ENCODE measurements around the gene LRRC19.

Gene LRRC19, protein sequence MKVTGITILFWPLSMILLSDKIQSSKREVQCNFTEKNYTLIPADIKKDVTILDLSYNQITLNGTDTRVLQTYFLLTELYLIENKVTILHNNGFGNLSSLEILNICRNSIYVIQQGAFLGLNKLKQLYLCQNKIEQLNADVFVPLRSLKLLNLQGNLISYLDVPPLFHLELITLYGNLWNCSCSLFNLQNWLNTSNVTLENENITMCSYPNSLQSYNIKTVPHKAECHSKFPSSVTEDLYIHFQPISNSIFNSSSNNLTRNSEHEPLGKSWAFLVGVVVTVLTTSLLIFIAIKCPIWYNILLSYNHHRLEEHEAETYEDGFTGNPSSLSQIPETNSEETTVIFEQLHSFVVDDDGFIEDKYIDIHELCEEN

DNA sequence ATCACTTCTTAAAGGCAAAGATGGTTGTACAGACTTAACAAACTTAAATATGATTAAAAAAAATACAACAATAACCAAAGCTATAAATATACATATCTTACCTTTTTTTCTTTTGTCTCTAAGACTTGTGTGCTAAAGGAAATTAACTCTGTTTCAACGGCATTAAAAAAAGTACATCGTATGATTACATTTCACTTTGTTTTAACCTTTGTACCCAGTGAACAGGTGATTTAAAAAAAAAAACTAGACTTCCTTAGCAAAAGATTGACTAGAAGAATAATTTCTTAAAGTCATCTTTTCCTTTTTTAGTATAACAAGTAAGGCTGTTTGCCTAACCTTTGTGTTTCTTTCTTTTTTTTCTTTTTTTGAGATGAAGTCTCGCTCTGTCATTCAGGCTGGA lies at the start of gene LRRC19:
TSS of gene LRRC19 (minus strand) at position 182 of the 400 bp plus-strand sequence. CDS start 5,978 bp downstream, outside the sequence.
- DNase-seq (ENCODE audit: low read depth): no peak

- DNase-seq (ENCODE audit: low read depth): no peak
These were observed 49.4 kb upstream of the LRRC19 start for GRCh38 chr9:27054841-27055240.

- DNase-seq (ENCODE audit: low read depth): no peak
These were observed 48.7 kb upstream of the LRRC19 start for GRCh38 chr9:27054125-27054524.

DNA sequence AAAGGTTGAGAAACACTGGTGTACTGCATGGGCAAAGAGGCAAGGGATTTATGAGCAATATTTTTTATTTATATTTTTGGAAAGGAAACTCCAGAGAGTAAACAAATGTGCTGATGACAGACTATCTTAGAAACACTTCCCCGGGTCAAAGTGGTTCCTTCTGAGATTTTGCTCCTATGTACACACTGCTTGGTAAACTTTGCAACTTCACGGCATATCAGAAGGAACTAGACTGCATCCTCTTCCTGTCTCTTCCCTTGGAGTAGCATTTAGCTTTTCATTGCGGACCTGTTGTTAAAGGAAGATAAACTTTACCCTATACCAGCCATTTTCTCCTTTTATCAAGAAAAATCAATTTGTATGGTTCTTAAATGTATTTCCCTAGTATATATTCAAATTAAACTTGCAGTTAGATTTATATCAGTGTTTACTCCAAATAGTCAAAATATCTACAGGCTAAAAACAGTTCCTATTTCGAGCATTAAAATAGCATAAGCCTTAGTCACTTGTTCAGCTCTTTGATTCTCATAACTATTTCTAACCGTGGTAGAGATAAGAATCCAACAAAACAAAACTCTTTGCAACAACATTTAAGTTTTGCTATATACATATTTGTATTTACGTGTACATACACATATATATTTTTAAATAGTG lies 48.0 kb upstream of the LRRC19 start:
- DNase-seq (ENCODE audit: low read depth): peak; percentile 21

DNA sequence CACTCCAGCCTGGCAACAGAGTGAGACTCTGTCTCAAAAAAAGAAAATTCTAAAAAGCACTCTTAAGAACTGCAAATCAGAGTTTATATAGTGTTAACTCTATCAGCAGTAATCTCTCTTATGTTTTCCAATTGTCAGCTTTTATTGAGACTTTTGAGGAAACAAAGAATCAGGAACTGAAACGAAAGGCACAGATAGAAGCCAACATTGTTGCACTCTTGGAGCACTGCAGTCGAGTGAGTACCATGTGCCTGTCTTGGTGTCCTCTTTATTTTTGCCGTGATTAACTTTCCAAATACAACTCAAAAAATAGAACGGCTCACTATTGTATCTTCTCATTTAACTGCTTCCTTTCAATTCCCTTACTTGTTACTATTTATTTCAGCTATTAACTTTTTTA lies 41.7 kb upstream of the LRRC19 start:
- DNase-seq (ENCODE audit: low read depth): no peak

DNA sequence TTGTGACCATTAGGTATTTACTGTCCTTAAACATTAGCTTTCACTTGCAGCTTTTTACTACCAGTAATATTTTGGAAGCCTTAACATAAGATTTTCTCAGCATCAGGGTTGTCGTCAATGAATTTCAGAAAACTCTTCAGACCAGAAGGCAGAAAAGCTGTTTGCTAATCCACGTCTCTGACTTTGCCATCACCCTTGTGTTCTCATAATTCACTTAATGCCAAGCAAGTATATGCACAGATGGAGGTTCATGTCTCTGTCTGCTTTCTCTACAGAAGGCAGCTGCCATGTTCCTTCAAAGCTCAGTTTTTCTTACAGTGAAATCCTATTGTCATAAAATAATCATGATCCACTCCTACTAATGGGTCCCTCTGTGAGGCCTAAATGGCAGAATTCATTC lies 37.7 kb upstream of the LRRC19 start:
- no peak for DNase-seq (ENCODE audit: low read depth)

- DNase-seq (ENCODE audit: low read depth): no peak
These were observed 37.0 kb upstream of the LRRC19 start for GRCh38 chr9:27042476-27042875.

DNA sequence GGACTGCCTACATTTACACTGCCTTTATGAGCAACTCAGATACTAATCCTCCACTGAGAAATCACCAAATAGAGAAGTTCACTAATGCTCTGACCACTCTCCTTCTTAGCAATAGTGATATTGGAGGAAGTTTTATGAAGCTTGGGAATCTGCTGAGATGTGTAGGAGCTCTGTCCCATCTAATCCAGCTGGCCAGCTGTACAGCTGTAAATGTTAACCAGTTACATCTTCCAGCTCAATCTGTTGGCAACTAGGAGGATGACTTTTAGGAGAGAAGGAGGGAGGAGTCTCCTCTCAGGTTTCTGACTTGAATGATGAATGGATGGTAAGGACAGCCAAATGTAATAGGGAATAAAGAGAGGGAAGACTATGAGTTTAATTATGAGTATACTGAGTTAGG lies 36.3 kb upstream of the LRRC19 start:
- DNase-seq (ENCODE audit: low read depth): no peak

GRCh38 chr9:27037499-27037898 lies 32.0 kb upstream of the LRRC19 start:
- DNase-seq (ENCODE audit: low read depth): no peak

GRCh38 chr9:27033815-27034403 lies 28.4 kb upstream of the LRRC19 start:
- no peak for DNase-seq (ENCODE audit: low read depth)

DNA sequence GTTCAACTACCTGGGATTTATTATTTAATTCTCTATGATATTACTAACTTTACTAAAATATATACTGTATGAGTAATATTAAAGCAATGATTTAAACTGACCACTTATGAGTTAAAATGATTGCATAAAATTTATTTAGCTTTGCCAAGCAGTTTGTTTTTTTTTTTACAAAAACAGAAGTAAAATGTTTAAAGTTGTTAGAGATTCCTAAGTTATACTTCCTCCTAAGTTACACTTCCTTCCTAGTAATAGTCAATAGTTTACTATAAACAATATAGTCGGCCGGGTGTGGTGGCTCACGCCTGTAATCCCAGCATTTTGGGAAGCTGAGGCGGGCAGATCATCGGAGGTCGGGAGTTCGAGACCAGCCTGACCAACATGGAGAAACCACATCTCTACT lies 23.7 kb upstream of the LRRC19 start:
- no peak for DNase-seq (ENCODE audit: low read depth)

DNA sequence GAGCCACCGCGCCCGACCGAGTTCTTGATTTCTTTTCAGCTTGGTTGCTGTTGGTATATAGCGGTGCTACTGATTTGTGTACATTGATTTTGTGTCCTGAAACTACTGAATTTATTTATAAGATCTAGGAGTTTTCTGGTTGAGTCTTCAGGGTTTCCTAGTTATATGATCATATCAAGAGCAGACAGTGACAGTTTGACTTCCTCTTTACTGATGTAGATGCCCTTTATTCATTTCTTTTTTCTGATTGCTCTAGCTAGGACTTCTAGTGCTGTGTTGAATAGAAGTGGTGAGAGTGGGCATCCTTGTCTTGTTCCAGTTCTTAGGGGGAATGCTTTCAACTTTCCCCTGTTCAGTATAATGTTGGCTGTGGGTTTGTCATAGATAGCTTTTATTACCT lies 17.4 kb upstream of the LRRC19 start:
- DNase-seq (ENCODE audit: low read depth): no peak

DNA sequence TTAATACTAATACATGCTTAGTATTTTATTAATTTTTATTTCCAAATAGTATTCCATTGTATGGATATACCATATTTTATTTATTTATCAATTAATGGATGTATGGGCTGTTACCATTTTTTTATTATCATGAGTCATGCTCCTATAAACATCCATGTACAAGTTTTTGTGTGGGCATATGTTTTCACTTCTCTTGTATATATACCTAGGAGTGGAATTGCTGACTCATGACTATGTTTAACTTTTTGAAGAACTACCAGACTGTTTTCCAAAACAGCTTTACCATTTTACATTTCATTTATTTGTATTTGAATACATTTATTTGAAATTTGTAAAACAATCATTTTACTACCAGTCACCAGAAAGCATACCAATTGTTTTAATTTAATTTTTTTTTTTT lies 14.1 kb upstream of the LRRC19 start:
- no peak for DNase-seq (ENCODE audit: low read depth)

- DNase-seq (ENCODE audit: low read depth): no peak
These were observed 1.9 kb downstream of the LRRC19 start for GRCh38 chr9:27003426-27004077.

- no peak for DNase-seq (ENCODE audit: low read depth)
These were observed 9.7 kb downstream of the LRRC19 start for GRCh38 chr9:26995810-26996209.

DNA sequence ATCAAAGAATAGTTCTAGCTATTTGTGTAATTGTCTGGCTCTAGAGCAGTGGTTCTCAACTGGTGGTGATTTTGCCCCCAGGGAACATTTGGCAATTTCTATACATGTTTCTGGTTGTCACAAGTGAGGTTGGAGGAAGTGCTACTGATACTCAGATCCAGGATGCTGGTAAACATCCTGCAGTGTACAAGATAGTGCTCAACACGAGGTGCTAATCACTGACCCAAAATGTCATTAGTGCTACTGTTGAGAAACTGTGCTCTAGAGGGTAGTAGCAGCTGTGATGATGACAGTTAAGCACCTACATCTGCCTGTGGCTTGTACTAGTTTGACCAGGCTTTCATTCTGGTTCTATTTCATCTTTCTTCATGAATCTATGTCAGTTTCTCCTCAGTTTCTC lies 22.1 kb downstream of the LRRC19 start:
- DNase-seq (ENCODE audit: low read depth): no peak

- no peak for DNase-seq (ENCODE audit: low read depth)
These were observed 29.5 kb downstream of the LRRC19 start for GRCh38 chr9:26975728-26976707.

GRCh38 chr9:26974927-26975326 lies 30.5 kb downstream of the LRRC19 start:
- DNase-seq (ENCODE audit: low read depth): no peak

DNA sequence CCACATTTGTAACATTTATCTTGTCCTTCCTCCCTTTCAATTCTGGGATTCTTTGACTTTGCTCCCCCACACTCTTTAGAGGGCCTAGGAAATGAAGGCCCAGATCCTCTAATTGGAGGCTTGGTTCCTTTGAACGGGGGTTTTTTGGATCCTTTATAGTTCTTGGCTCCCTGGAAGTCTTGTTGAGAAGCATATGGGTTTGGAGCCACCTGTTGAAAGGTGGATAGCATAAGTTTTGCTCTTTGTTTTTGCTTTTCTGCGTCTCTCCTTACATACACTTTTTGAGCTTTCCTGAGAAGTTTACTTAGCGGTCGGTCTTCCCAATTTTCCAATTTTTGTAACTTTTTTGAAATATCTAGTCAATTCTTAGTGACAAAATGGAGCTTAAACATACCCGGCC lies 31.5 kb downstream of the LRRC19 start:
- no peak for DNase-seq (ENCODE audit: low read depth)

GRCh38 chr9:26971721-26972120 lies 33.8 kb downstream of the LRRC19 start:
- no peak for DNase-seq (ENCODE audit: low read depth)

GRCh38 chr9:26956860-26957233 lies 48.6 kb downstream of the LRRC19 start:
- no peak for DNase-seq (ENCODE audit: low read depth)
